HG02970 (cell line): ENCODE measurements around the gene MYB.
"Not testable (repeated sequence)": the region's sequence is repeated elsewhere in the genome, so short reads cannot be mapped to it uniquely, and the experiment has no call there.

Experiments used
- ATAC-seq: cut with Tn5 transposase; IDR thresholded peaks from one replicate; pipeline ENCODE4 v1.9.1; 2021; ENCODE audit warnings: mild to moderate bottlenecking, moderate library complexity, moderate number of reproducible peaks; ENCODE audit not compliant: unreplicated experiment, low FRiP score

The MYB gene

DNA sequence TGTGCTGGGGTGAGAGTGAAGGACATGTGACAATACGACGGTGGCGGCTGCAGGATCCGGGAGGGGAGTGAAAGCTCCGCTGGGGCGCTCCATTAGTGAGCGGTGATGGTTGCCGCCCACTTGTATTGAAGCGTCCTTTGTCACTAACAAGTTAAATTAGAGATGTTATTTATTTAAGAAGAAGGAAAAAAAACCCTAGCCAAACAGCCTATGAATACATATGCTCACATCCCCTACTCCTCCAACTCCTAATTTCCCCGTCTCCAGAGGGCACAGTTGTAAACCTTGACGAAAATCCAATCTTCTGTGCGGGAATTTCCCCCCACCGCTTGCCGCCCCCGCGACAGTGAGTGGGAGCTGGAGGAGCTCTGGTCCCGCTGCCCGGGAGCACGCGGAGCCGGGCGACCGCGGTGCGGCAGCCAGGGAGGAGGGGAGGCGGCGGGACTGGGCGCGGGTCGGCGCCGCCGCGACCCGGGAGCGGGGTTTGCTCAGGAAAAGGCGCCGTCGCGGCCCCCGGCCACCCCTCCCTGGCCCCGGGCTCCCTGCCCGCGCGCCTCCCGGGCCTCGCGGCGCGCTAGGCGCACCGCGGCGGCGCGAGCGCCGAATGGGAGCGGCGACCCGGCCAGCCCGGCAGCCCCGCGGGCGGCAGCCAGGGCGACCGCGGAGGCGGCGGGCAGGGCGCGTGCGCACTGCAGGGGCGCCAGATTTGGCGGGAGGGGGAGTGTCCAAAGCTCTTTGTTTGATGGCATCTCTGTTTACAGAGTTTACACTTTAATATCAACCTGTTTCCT, at the start of gene MYB:
Gene MYB, plus strand, starts transcription at position 767 of the 791 bp plus-strand sequence. CDS start 206 bp downstream, outside the sequence.
- peak; percentile 36 for ATAC-seq

DNA sequence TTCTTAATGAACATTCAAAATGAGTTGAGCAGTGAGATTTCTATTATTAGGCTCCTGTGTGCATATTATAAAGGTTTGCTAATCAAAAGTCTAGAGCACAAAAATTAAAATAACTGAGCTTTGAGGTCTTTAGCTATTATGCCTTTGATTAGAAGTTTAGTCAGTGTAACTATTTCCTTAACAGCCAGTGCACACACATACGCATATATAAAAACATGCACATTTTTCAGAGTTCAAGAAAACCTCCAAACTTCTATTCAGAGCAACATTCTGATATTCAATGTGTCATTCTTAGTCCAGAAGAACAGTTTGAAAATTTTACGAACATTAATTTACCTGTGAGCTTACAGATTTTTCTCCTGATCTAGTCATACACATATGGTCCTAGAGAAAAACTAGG, 48.3 kb upstream of the MYB start:
- ATAC-seq, result no peak

DNA sequence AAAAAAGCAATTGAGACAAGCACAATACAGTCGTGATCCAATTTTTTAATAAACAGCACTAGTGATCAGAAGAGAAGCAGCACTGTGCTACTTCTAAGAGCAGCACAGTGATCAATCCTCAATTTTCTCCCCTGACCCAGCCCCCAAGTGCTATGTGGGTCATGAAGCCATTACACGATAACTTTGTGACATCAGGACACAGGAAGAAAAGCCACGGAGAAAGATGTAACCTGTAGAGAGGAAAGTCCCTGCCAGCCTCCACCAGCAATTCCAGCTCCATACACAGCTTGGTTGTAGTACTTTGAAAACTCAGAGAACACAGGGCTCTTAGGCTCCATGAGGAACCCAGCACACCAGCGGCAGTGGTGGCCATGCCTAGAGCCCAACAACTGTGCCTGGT, 45.3 kb upstream of the MYB start:
- no peak for ATAC-seq

DNA sequence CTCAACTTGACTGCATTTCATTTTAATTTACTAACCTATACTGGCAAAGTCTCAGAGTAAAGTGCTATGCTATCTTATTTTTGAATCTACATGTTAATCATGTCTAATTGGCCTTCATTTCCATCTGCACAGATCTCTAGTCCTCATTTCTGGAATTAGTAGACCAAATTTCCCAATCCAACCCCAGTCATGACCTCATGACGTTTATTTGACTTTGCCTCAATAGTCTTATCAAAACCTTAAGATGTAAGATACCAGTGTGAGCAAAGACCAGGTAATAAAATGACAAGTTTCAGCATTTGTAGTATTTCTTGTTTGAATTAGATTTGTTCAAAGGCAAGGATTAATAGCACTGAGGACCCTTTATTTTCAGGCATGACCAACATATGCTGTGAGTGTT, 43.3 kb upstream of the MYB start:
- ATAC-seq, result no peak

DNA sequence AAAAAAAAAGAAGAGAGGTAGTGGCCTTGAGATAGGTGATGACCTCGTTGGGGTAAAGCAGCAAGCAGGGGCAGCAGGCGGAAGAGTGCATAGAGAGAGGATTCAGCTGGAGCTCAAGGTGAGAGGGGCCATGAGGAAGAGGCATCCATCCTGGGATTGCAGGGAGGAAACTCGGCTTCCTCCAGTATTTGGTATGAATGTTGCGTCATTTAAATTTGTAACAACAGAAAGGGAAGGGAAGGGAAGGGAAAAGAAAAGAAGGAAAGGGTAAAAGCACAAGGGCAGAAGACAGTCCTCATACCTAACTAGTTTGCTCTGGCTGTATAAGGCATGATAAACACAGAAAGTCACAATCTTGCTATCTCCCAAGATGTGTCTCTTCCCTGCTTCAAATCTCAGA, 39.9 kb upstream of the MYB start:
- no peak for ATAC-seq

DNA sequence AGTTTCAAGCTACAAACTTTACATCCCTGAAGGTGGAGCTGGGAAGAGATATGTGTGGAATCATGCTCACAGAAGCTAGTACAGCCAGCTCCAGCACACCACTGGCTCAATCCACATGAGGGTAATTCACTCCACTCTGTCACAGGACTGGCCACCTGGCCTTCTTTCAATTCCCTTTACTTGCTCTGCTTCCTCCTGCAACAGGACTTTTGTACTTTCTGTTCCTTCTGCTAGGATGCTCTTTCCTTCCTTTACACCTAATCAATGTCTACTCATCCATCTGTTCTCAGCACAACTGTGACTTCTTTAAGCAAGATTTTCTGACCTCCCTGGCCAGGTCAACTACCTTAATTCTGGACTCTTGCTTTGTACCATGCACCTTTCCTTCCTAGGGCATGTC, 39.4 kb upstream of the MYB start:
- ATAC-seq, result no peak

DNA sequence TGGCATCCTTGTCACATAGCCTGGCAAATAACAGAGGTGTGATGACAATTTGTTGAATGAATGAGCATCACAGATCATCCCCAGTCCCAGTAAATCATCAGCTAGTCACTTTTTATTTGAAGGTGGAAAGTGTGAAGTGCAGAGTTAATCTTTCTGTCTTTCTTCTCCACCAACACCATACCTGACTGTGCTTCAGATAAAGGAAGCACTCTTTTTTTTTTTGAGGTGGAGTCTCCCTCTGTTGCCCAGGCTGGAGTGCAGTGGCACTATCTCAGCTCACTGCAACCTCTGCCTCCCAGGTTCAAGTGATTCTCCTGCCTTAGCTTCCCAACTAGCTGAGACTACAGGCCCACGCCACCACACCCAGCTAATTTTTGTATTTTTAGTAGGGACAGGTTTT, 38.9 kb upstream of the MYB start:
- ATAC-seq, result not testable (repeated sequence)

DNA sequence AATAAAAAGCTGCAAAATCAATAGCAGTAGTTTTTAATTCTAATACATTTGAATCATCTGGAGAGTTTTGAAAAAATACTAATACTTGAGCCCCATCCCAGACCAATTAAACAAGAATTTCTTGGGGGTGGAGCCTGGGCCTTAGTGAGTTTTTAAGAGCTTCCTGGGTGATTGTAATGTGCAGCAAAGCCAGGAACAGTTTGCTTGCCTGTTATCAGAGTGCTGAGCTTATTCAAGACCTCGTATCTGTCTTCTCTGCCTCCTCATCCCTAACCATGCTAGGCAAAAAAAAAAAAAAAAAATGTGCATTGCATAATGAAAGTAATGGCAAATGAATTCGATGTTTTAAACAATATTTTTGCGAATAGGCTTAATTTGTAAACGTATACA, 36.4 kb upstream of the MYB start:
- ATAC-seq, result no peak

DNA sequence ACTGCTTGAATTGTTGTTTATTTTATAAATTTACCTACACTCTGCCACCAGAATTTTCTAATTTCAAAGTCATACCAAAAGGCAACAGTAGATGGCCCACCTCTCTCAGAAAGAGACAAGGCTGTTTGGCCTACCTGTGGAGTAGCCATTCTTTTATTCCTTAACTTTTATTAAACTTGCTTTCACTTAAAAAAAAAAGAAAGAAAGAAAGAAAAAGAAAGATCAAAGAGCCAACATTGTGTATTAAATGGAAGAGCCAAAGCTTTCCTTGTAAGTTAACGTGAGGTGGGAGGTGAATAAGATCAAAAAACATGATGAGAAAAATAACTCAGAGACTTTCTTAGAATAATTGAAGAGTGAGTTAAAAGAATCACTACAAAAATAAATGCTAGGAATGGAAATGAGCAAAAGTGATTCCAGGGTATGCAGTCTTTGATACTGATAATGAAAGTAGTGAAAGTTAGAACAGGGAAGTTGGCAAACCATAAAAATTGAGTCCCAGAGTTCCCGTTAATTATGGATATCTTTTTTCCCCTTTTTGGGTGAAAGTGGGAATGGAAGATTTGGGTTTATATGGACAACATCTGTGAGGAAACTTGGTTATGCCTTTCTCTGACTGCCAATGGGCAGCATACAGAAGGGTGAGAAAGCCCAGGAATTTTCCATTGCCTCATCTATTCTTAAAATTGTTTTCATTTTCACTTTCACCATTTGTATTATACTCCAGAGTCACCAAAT, 35.9 kb upstream of the MYB start:
- ATAC-seq, result no peak

DNA sequence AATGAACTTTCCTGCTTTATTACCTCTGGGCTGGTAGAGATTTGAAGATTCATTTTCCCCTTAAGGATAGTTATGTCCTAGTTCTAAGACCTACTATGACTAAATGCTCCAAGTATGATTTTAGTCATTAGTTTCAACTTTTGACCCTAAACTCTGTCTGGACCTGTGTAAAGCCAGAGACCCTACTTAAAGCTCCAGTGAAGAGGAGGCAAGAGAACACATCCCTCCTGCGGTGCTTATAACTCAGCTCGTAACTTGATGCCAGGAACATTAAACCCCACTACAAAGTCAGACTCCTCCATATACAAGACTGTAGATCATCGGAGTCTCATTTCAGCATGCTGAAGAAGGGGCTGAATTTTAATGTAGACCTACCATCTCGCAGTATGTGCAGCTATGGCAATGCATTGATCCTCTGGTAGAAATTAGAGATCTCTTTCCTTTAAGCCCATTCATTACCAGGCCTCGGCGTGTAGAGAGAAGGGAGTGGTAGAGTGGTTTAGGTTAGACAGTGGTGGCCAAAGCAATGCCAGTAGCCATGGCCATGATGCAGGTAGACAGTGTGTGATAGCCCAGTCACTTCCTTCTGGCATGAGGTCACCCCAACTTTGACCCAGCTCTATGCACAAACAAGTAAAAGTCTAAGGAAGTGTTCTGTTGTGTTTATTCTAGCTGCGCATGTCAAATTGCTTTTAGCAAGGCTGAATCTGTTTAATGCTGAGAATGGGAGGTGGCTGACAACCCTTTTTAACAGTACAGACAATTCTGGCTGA, 34.8 kb upstream of the MYB start:
- no peak for ATAC-seq

DNA sequence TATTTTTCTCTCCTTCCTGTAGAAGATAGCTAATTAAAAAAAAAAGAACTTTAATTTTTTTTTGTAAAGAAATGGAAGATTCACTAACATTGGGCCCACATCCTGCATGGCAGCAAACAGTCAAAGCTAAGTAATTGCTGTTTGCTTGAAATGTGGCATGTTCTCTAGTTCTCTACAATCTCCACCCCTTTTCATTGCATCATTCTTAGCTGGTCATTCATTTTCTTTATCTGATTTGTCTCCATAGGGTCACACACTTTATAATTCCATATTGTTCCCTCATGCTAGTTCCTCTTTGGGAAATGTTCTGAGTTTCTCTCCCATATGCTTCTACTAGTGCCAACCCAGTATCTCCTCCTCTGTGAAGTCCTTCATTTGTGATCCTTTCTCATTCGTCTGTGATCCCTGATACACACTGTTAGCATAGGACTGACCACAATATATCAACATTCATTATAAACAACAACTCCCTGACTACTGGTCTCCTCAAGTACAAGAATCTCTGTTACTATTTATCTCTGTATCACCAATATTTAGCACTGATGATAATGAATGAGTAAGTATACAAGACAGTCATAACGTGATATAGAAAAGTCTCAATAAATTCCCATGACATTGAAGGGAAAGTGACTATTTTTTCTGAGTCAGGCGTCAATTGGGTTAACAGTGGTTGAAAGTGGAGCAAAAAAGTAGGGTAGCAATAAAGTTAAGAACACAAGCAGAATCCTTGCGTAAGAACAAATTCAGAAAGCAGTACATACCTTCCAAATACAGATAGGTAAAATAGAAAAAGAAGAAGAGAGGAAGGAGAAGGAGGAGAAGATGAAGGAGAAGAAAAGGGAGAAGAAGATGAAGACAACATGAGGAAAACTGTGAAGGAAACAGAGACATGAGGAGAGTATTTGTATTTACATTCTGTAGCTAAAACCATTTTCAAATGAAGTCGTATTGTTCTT, 33.2 kb upstream of the MYB start:
- no peak for ATAC-seq

DNA sequence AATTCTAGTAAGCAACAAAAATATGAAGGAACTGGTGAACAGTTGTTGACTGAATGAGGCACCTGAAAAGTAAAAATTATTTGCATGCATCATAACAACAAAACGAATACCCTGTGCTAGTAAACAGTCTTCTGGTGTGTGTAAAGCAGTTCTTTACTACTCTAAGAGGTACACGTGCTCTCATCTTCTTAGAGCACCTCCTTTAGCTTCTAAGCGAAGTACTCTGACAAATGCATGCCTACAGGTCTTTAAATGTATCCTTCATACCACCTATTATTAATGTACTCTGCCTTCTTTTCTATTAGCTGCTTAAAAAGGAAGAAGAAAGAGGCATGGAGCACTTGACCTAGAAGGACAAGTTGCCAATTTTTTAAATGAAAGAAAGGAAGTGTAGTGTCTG, 32.2 kb upstream of the MYB start:
- no peak for ATAC-seq

DNA sequence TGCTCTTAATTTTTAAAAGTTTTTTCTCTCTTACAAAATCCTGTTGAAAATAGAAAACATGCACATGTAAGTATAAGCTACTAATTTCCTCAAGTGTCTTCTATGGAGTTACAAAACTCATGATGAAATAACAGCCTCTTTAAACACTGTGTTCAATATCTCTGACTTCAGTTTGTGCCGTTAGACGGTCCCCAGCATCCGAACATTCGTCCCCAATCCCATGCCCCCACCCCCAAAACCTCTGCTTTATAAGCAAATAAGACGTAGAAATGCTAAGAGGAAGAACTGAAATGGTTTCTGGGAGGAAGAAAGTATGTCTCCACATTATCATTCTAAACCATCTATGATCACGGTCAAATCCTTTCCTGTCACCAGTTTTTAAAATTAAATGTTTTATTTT, 31.7 kb upstream of the MYB start:
- no peak for ATAC-seq

DNA sequence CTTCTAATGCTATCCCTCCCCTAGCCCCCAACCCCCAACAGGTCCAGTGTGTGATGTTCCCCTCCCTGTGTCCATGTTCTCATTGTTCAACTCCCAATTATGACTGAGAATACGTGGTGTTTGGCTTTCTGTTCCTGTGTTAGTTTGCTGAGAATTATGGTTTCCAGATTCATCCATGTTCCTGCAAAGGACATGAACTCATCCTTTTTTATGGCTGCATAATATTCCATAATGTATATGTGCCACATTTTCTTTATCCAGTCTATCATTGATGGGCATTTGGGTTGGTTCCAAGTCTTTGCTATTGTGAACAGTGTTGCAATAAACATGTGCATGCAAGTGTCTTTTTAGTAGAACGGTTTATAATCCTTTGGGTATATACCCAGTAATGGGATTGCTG, 30.6 kb upstream of the MYB start:
- not testable (repeated sequence) for ATAC-seq

DNA sequence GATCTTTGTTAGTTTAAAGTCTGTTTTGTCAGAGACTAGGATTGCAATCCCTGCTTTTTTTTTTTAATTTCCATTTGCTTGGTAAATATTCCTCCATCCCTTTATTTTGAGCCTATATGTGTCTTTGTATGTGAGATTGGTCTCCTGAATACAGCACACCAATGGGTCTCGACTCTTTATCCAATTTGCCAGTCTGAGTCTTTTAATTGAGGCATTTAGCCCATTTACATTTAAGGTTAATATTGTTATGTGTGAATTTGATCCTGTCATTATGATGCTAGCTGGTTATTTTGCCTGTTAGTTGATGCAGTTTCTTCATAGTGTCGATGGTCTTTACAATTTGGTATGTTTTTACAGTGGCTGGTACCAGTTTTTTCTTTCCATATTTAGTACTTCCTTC, 27.0 kb upstream of the MYB start:
- not testable (repeated sequence) for ATAC-seq

DNA sequence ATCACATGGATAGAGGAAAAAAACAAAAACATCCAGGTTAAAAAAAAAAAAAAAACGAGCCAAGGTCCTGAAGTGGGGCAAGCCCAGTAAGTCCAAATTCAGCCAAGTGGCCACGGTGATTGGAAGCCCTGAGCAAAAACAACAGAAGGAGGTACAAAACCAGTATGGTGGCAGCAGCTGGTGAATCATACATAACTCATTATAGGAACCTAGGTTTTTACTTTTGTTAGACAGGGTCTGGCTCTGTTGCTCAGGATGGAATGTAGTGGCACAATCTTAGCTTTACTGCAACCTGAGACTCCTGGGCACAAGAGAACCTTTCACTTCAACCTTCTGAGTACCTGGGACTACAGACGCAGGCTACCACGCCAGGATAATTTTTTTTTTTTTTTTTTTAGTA, 22.7 kb upstream of the MYB start:
- no peak for ATAC-seq

DNA sequence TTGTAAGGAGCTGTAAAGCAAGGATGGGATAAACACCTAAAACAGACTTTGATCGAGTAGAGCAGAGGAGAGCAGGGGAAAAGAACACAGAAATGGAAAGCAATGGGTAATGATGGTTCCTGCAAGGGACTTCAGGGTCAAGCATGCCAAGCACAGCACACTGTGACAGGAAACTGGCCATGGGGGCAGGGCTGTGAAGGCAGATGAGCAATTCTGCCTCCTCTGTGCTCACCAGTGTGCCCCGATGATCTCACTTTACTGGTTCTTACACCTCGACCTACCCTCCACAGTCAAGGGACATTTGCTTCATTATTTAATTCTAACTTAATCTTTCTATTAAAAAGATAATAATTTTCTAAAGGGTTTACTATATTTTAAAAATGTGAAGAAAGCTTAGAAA, 21.6 kb upstream of the MYB start:
- no peak for ATAC-seq

DNA sequence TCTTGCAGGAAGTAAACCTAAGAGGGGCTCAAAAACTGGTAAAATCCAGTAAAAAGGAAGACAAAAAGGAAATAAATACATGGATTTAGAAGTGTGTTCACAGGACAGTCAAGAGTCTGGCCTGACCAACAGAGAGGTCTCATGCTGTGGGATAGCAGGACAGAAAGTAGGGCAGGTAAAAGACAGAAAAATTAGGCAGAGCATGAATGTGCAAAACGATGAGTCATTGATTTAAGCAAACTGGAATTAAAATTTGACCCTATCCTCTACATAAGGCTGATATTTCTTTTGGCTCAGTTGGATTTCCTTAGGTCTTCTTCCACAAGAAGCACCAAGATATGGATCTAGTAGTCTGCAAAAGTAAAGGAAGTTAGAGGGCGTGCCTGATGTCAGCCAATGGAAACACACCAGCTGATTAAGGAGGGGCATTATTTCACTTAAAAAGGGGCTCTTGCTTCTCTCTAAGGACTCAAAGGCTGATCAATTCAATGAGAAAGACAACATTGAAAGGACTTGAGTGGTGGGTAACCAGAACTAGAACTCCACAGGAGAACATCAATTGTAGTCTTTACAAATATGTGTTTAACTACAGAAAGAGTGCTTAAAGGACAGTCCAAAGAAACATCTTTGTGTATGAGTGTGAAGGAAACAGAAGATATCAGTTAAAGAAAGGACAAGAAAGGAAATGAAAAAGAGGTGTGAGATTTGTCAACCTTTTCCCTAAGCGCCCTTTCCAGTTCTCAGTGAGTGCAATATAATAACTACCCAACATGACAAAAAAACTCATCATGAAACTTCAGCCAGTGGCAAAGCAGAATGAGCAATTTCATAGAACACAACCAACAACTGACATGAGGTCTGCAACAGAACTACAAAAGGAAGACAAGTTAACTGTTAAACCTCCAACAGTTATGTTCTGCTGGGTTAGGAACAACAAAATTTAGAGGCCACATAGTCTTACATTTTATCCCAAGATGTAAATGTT, 19.4 kb upstream of the MYB start:
- no peak for ATAC-seq
